CD4-positive, alpha-beta memory T cell (primary cell): ENCODE measurements around the gene ABCB6. TPM values are rescaled to one million over a fixed set of nuclear protein-coding genes. Genes with fewer than 3 reads are reported as not detected.

Experiments used
- CTCF ChIA-PET: fragments of 350-600 bp; sonication (Branson Sonifier 250); formaldehyde crosslinking; loops from one replicate; lab custom pipeline; 2021; ENCODE audit warnings: inconsistent platforms; ENCODE audit not compliant: partially characterized antibody; lab: Charles Lee
- POLR2A ChIA-PET: fragments of 350-600 bp; sonication (Branson Sonifier 250); formaldehyde crosslinking; loops from one replicate; lab custom pipeline; 2021; ENCODE audit not compliant: partially characterized antibody; lab: Charles Lee
- DNase-seq, 5 donors: peaks; one replicate each; pipeline versions ENCODE4 v3.0.0 to v3.0.0-alpha.2; 2020 to 2022; ENCODE audit warnings: mixed read lengths in 1 of 5
- H3K27ac ChIP-seq: one replicate; pipeline ENCODE4 v1.7.0; 2013; ENCODE audit warnings: low read depth, low read length
- H3K27me3 ChIP-seq: 2 replicates; pipeline ENCODE4 v1.7.0; 2013; ENCODE audit warnings: mild to moderate bottlenecking, low read length, moderate library complexity; ENCODE audit not compliant: insufficient read depth
- H3K36me3 ChIP-seq: 2 replicates; pipeline ENCODE4 v1.7.0; 2013; ENCODE audit warnings: mild to moderate bottlenecking, low read length, moderate library complexity; ENCODE audit not compliant: insufficient read depth
- H3K4me1 ChIP-seq: 2 replicates; pipeline ENCODE4 v1.7.0; 2013; ENCODE audit warnings: mild to moderate bottlenecking, low read length, moderate library complexity; ENCODE audit not compliant: insufficient read depth
- H3K4me3 ChIP-seq, 2 donors: one replicate each; pipeline ENCODE4 v1.7.0; 2013; ENCODE audit warnings: low read length in 2 of 2, mild to moderate bottlenecking in 1 of 2
- H3K9me3 ChIP-seq, 2 donors: one replicate each; pipeline ENCODE4 v1.7.0; 2013; ENCODE audit warnings: low read length in 2 of 2, control low read depth in 1 of 2; ENCODE audit not compliant: control insufficient read depth in 1 of 2
- H3K27ac Mint-ChIP-seq, 7 donors: one replicate each; pipeline ENCODE4 v1.8.0; 2020 to 2021; ENCODE audit warnings: mixed read lengths in 7 of 7, mild to moderate bottlenecking in 6 of 7, inconsistent platforms in 3 of 7, moderate library complexity in 3 of 7
- H3K27me3 Mint-ChIP-seq, 2 donors: one replicate each; pipeline ENCODE4 v1.8.0; 2020 to 2021; ENCODE audit warnings: mixed read lengths in 2 of 2
- H3K36me3 Mint-ChIP-seq, 2 donors: one replicate each; pipeline ENCODE4 v1.8.0; 2020 to 2021; ENCODE audit warnings: mixed read lengths in 2 of 2, inconsistent platforms in 1 of 2, mild to moderate bottlenecking in 1 of 2
- H3K4me1 Mint-ChIP-seq, 4 donors: one replicate each; pipeline ENCODE4 v1.8.0; 2020 to 2021; ENCODE audit warnings: mixed read lengths in 4 of 4, mild to moderate bottlenecking in 1 of 4
- H3K4me3 Mint-ChIP-seq, 8 donors: one replicate each; pipeline ENCODE4 v1.8.0; 2020 to 2021; ENCODE audit warnings: mixed read lengths in 8 of 8, mild to moderate bottlenecking in 7 of 8, moderate library complexity in 6 of 8, inconsistent platforms in 3 of 8
- H3K9me3 Mint-ChIP-seq, 8 donors: one replicate each; pipeline ENCODE4 v1.8.0; 2020 to 2021; ENCODE audit warnings: mixed read lengths in 8 of 8, mild to moderate bottlenecking in 5 of 8, inconsistent platforms in 3 of 8, moderate library complexity in 1 of 8
- intact Hi-C: fragments of 100-400 bp; cut with micrococcal nuclease; formaldehyde crosslinking; loops from one replicate; pipeline ENCODE4 v1.15.1; 2023
- polyA plus RNA-seq, 2 donors: library from polyadenylated mRNA; unstranded; fragments of 300-500 nt; fragmentation: Illumina TruSeq; gene quantifications; one replicate each; pipeline ENCODE4 v1.2.3, GENCODE V29; 2021
- total RNA-seq, 2 experiments: library from RNA; stranded (reverse); gene quantifications; one replicate each; pipeline ENCODE4 v1.2.3, GENCODE V29; 2021

The ABCB6 gene
- total and polyA plus RNA-seq, 4 experiments from 2014 or later = 1.4 to 11.1 (median 7.5) TPM

DNA sequence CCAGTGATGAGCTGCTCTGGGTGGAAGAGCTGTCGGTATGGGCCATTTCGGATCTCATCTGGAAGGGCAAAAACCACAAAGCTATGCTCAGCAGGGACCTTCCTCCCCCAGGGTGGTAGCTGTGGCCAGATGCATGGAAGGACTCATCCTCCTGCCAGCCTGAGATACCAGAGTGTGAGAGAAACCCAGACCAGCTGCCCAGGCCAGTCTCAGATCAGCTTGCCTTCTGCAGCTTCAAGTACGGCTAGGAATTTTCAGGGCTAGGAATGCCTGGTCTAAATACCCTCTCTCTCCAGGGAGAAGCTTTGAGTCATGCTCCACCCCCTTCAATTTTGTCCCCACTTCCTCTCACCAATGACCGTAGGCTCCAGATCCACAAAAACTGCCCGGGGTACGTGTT, 32.9 kb upstream of the ABCB6 start:
- ChIA-PET CTCF (interaction anchor here (2.1 to 12.8 kb wide), 5 partner anchors 21 to 76 kb away, joined by 10 to 150 read pairs (median 25); partner anchors contain the start of genes ANKZF1, ATG9A, CNPPD1 and DNAJB2), POLR2A (interaction anchor here (0.9 to 12.0 kb wide), 12 partner anchors 11 to 136 kb away, joined by 3 to 684 read pairs (median 44); partner anchors contain the start of genes ABCB6, ANKZF1, ATG9A and CNPPD1)
- no peaks in the 10 kb centered on the region for H3K27me3 Mint-ChIP-seq
- H3K9me3 Mint-ChIP-seq = peaks cover 0 to 4% (median 0%) of the 10 kb centered on the region in 8 donors
- Histone ChIP-seq H3K27ac (peak overlapping the region; percentile 87), H3K9me3 (no peaks in the 10 kb centered on the region), H3K4me3 (peak overlapping the region; percentile 94 to 100), H3K27me3 (no peaks in the 10 kb centered on the region), H3K4me1 (peaks cover 65% of the 10 kb centered on the region), H3K36me3 (peaks cover 22% of the 10 kb centered on the region)
- peaks cover 45 to 65% of the 10 kb centered on the region in 2 donors for H3K36me3 Mint-ChIP-seq
- intact Hi-C loops = loop anchor here (2.0 to 5.0 kb wide), 2 partner anchors 137 to 854 kb away; partner anchors contain the start of gene CTDSP1
- H3K27ac Mint-ChIP-seq = peak overlapping the region; percentile 89 to 97 (median 95)
- DNase-seq = no peak
- H3K4me1 Mint-ChIP-seq = peaks cover 51 to 84% (median 66%) of the 10 kb centered on the region in 4 donors
- H3K4me3 Mint-ChIP-seq = peak overlapping the region; percentile 85 to 99 (median 94)

DNA sequence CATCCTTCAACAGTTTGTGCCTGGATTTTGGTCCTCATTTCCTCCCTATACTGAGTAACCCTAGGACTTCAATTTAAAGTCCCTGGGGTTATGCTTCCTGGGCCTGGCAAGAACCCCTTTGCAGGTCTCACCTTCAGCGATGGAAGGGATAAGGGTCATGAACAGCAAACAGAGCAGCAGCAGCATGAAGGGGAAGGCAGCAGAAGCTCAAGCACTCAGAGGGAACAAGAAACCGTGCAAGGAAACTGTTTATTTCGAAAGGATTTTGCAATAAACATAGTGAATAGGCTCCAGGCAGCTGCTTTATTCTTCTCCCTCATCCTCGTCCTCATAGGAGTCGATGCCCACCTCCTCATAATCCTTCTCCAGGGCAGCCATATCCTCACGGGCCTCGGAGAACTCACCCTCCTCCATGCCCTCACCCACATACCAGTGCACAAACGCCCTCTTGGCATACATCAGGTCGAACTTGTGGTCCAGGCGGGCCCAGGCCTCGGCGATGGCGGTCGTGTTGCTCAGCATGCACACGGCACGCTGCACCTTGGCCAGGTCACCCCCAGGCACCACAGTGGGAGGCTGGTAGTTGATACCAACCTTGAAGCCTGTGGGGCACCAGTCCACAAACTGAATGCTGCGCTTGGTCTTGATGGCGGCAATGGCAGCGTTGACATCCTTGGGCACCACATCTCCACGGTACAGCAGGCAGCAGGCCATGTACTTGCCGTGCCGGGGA, 31.5 kb upstream of the ABCB6 start:
- Histone ChIP-seq H3K4me1 (peaks cover 72% of the 10 kb centered on the region), H3K27ac (peak overlapping the region; percentile 87), H3K27me3 (no peaks in the 10 kb centered on the region), H3K9me3 (no peaks in the 10 kb centered on the region), H3K36me3 (peaks cover 22% of the 10 kb centered on the region), H3K4me3 (peak overlapping the region; percentile 26 to 65)
- H3K4me1 Mint-ChIP-seq = peaks cover 54 to 90% (median 69%) of the 10 kb centered on the region in 4 donors
- no peaks in the 10 kb centered on the region for H3K27me3 Mint-ChIP-seq
- H3K4me3 Mint-ChIP-seq = peak overlapping the region; percentile 85 to 99 (median 94)
- intact Hi-C loops = loop anchor here (5.0 kb wide), 1 partner anchor 853 kb away; the partner anchor contains the start of gene CTDSP1
- H3K9me3 Mint-ChIP-seq = peaks cover 0 to 4% (median 0%) of the 10 kb centered on the region in 8 donors
- H3K27ac Mint-ChIP-seq = peak overlapping the region; percentile 93 to 99 (median 96)
- H3K36me3 Mint-ChIP-seq = peaks cover 45 to 69% of the 10 kb centered on the region in 2 donors
- DNase-seq = no peak
- ChIA-PET POLR2A (interaction anchor here (0.6 to 12.0 kb wide), 20 partner anchors 8 to 963 kb away, joined by 3 to 684 read pairs (median 12); partner anchors contain the start of genes ABCB6, ANKZF1, ATG9A and BCS1L), CTCF (interaction anchor here (0.5 to 12.8 kb wide), 12 partner anchors 8 to 91 kb away, joined by 4 to 150 read pairs (median 8); partner anchors contain the start of genes ANKZF1, ATG9A, DNAJB2 and SLC23A3)

DNA sequence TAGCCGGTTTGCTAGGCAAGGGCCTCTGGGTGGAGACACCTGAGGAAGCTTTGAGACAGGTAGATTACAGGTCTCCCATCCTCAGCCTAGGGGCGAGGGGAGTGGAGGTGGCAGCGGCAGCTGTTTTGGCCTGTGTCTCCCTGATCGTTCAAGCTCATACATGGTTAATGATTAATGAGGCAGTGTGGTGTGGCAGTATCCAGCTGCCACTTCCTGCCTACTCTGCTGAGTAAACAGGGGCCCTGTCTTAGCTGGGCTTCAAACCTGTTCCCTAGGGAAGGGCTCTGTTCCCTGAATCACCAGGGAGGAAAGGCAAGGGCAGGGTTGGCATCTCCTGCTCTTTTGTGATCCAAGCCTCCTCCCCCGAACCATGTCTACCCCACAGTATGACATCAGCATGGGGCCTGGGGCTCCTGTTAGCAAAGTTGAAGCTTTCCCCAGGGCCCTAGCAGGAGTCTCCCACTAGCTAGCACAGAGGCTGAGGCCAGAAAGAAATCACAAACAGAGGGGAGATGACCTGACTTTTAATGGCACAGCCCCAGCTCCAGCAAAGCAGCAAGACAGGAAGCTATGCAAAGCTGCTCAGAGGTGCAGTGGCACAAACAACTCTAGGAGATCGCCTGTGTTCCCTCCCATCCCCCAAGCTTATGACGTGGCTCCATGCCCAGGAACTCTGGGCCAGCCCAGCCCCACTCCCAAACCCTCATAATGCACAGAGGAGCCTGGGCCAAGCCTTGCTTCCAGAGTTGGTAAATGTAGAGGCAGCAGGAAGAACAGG, 30.6 kb upstream of the ABCB6 start:
- CTCF ChIA-PET = interaction anchor here (0.7 to 12.8 kb wide), 15 partner anchors 9 to 90 kb away, joined by 3 to 150 read pairs (median 7); partner anchors contain the start of genes ANKZF1, ATG9A, DNAJB2 and SLC23A3
- H3K36me3 ChIP-seq = peaks cover 22% of the 10 kb centered on the region
- no peaks in the 10 kb centered on the region for H3K9me3 ChIP-seq
- peak overlapping the region; percentile 26 to 65 for H3K4me3 ChIP-seq
- H3K27ac ChIP-seq = peak overlapping the region; percentile 87
- H3K4me1 ChIP-seq = peaks cover 76% of the 10 kb centered on the region
- Mint-ChIP-seq H3K27me3 (no peaks in the 10 kb centered on the region), H3K27ac (peak overlapping the region; percentile 93 to 99 (median 96)), H3K36me3 (peaks cover 45 to 63% of the 10 kb centered on the region in 2 donors), H3K4me3 (peak overlapping the region; percentile 85 to 99 (median 94)), H3K9me3 (peaks cover 0 to 1% (median 0%) of the 10 kb centered on the region in 8 donors), H3K4me1 (peaks cover 53 to 91% (median 69%) of the 10 kb centered on the region in 4 donors)
- intact Hi-C loops = no loop called here
- peak; percentile 55 to 65 (median 61) for DNase-seq
- H3K27me3 ChIP-seq = no peaks in the 10 kb centered on the region
- POLR2A ChIA-PET = interaction anchor here (0.6 to 12.0 kb wide), 22 partner anchors 9 to 963 kb away, joined by 3 to 684 read pairs (median 8); partner anchors contain the start of genes ABCB6, ANKZF1, ATG9A and BCS1L

DNA sequence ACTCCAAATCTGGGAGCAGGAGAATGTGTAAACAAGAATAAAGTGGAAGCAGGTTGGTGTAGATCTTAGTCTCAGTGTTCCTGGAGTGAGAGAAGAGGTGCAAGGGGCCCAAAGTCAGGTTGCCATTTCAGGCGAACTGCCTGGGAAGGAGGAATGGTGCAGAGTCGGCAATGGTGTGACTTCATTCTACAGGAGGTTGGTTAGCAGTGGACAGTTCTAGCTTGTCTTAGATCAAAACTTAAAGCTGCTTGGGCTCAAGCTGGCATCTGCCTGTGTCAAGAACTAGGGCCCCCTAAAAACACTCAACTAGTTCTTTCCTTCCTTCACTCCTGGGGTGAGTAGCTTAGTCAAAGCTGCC, 30.1 kb upstream of the ABCB6 start:
- H3K4me3 Mint-ChIP-seq = peak overlapping the region; percentile 85 to 99 (median 94)
- ChIA-PET CTCF (interaction anchor here (1.0 to 12.8 kb wide), 13 partner anchors 9 to 90 kb away, joined by 3 to 150 read pairs (median 8); partner anchors contain the start of genes ANKZF1, ATG9A, DNAJB2 and SLC23A3), POLR2A (interaction anchor here (1.0 to 12.0 kb wide), 18 partner anchors 9 to 590 kb away, joined by 3 to 684 read pairs (median 14); partner anchors contain the start of genes ABCB6, ANKZF1, ATG9A and BCS1L)
- DNase-seq = no peak
- H3K27ac ChIP-seq = peak overlapping the region; percentile 87
- H3K36me3 Mint-ChIP-seq = peaks cover 45 to 63% of the 10 kb centered on the region in 2 donors
- H3K9me3 Mint-ChIP-seq = peaks cover 0 to 1% (median 0%) of the 10 kb centered on the region in 8 donors
- peaks cover 22% of the 10 kb centered on the region for H3K36me3 ChIP-seq
- intact Hi-C loops = no loop called here
- H3K4me1 Mint-ChIP-seq = peaks cover 56 to 94% (median 71%) of the 10 kb centered on the region in 4 donors
- no peaks in the 10 kb centered on the region for H3K27me3 ChIP-seq
- H3K9me3 ChIP-seq = no peaks in the 10 kb centered on the region
- no peaks in the 10 kb centered on the region for H3K27me3 Mint-ChIP-seq
- peak overlapping the region; percentile 26 to 65 for H3K4me3 ChIP-seq
- H3K4me1 ChIP-seq = peaks cover 80% of the 10 kb centered on the region
- H3K27ac Mint-ChIP-seq = peak overlapping the region; percentile 93 to 99 (median 96)

DNA sequence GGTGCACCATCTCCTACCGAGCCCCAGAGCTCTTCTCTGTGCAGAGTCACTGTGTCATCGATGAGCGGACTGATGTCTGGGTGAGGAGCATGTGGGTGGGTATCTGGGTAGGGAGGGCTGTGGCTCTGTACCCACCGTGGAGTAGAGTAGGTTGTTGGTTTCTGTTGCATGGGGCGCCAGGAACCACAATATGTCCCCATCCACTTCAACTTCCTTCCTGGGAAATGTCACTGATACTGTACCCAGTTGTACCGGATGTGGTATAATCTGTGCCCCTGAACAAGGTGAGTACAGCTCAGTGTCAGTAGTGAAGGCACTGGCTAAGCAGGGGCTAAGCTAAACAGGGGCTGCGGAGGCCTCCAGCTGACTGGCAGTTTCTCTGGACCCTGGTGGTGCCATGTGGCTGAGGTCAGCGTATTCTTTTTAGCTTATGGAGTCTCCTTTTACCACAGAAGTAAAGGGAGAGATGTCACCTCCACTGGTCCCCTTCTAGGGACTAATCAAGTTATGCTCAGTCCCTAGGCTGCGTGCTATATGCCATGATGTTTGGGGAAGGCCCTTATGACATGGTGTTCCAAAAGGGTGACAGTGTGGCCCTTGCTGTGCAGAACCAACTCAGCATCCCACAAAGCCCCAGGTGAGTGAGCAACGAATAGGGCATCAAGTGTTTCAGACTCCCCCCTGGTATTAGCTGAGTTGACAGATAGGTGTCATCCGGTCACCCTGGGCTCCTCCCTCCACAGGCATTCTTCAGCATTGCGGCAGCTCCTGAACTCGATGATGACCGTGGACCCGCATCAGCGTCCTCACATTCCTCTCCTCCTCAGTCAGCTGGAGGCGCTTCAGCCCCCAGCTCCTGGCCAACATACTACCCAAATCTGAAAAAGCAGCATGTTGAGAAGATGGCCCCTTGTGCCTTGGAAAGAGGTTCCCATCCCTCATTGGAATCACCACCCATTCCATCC, 29.2 kb upstream of the ABCB6 start:
- ChIA-PET CTCF (interaction anchor here (1.4 to 12.8 kb wide), 8 partner anchors 10 to 77 kb away, joined by 3 to 150 read pairs (median 9); partner anchors contain the start of genes DNAJB2 and SLC23A3), POLR2A (interaction anchor here (1.1 to 12.0 kb wide), 15 partner anchors 16 to 842 kb away, joined by 3 to 684 read pairs (median 17); partner anchors contain the start of genes ABCB6, ANKZF1, ATG9A and CNPPD1)
- H3K4me1 ChIP-seq = peaks cover 80% of the 10 kb centered on the region
- Mint-ChIP-seq H3K4me1 (peaks cover 56 to 94% (median 72%) of the 10 kb centered on the region in 4 donors), H3K27ac (peak overlapping the region; percentile 93 to 99 (median 98)), H3K27me3 (no peaks in the 10 kb centered on the region), H3K9me3 (peaks cover 0 to 1% (median 0%) of the 10 kb centered on the region in 8 donors), H3K36me3 (peaks cover 45 to 56% of the 10 kb centered on the region in 2 donors), H3K4me3 (peak overlapping the region; percentile 83 to 99 (median 88))
- H3K27me3 ChIP-seq = no peaks in the 10 kb centered on the region
- H3K36me3 ChIP-seq = peaks cover 22% of the 10 kb centered on the region
- DNase-seq = peak; percentile 80 to 90 (median 85)
- H3K9me3 ChIP-seq = no peaks in the 10 kb centered on the region
- intact Hi-C loops = no loop called here
- peak overlapping the region; percentile 87 for H3K27ac ChIP-seq
- H3K4me3 ChIP-seq = peak overlapping the region; percentile 26 to 65
